Fibroblast of skin of right biceps (primary cell): ENCODE results near the gene RAE1.
"Not testable (repeated sequence)": the region's sequence is repeated elsewhere in the genome, so short reads cannot be mapped to it uniquely, and the experiment has no call there.

Source experiments
- DNase-seq: peaks from one replicate; pipeline ENCODE4 v3.0.0-alpha.2; 2013

RAE1 gene

GRCh38 chr20:57417051-57417689 lies 66.1 kb downstream of the RAE1 start:
- DNase-seq = no peak

GRCh38 chr20:57417830-57418780 lies 67.0 kb downstream of the RAE1 start:
- no peak for DNase-seq

- DNase-seq = not testable (repeated sequence)
These were observed 68.4 kb downstream of the RAE1 start for GRCh38 chr20:57419479-57419878.

- DNase-seq = no peak
These were observed 69.7 kb downstream of the RAE1 start for GRCh38 chr20:57420571-57421252.

- DNase-seq = no peak
These were observed 70.5 kb downstream of the RAE1 start for GRCh38 chr20:57421253-57422220.

- no peak for DNase-seq
These were observed 71.2 kb downstream of the RAE1 start for GRCh38 chr20:57422254-57422653.

- DNase-seq = no peak
These were observed 74.3 kb downstream of the RAE1 start for GRCh38 chr20:57425150-57426013.

- no peak for DNase-seq
These were observed 75.2 kb downstream of the RAE1 start for GRCh38 chr20:57426271-57426689.

- DNase-seq = no peak
These were observed 75.8 kb downstream of the RAE1 start for GRCh38 chr20:57426831-57427230.

- no peak for DNase-seq
These were observed 77.5 kb downstream of the RAE1 start for GRCh38 chr20:57428324-57429158.
